ENCODE results near the gene RALGAPA1.
A peak's percentile ranks its signal among the peaks of the same experiment; 100 is the strongest.
"Not testable (repeated sequence)": the region's sequence is repeated elsewhere in the genome, so short reads cannot be mapped to it uniquely, and the experiment has no call there.

RALGAPA1 gene
- 63.5 to 160 (median 104) reads per million in 3 experiments for total RNA-seq

DNA sequence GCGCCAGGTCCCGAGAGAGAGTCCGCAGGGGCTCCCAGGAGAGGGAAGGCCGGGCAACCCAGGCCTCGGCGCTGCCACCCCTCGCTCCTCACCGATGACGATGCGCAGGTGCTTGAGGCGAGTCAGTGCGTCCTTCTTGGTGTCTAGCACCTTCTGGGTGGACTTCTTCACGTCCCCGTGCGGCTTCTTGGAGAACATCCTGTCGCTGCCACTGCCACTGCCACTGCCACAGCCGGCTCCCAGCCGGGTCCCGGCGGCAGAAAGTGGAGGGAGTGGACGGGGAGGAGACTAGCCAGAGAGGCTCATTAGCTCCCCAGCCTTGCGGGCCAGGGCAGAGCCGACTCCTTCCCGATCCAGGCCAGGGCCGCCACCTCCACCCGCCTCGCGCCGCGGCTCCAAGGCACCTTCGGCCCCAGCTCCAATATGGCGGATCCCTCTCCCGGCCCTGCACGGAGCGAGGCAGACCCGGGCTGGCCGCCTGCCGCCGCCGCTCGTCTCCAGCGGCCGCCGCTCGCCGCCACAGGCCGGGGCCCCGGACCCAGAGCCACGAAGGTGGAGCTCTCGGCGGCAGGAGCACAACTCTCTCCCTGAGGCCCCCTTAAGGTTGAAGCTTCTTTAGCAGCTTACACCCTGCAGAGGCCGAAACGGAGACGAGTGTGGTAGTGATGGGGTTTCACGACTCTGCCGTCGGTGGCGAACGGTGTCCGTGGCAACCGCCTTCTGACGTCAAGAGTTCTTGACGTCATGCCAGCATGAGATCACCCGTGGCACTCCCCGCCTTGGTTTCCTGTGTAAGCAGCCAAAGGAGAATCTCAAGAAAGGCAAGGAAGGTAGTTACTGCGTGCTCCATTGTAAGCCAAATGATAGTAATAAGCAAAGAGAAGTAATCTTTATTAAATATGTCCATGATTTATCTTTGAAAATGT lies at the start of gene RALGAPA1:
TSS of gene RALGAPA1 (minus strand) at position 658 of the 926 bp plus-strand sequence. CDS start at position 198, 460 bp downstream.
- peak; percentile 96 for DNase-seq

DNA sequence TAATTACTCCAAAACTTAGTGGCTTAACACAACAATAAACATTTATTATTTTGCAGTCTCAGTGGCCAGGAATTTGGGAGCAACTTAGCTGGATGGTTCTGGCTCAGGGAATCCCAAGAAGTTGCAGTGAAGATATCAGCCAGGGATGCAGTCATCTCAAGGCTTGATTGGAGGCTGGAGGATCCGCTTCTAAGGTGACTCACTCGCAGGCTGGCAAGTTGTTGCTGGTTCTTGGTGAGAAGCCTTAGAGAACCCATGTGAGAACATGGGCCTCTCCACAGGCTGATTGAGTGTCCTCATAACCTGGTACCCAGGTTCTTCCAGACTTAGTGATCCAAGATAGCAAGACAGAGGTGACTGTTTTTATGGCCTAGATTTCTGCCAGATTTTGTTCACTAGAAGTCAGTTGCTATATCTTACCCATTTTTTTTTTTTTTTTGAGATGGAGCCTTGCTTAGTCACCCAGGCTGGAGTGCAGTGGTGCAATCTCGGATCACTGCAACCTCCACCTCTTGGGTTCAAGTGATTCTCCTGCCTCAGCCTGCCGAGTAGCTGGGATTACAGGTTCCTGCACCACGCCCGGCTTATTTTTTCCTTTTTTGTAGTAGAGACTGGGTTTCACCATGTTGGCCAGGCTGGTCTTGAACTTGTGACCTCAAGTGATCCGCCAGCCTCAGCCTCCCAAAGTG lies 49.6 kb upstream of the RALGAPA1 start:
- DNase-seq: no peak

DNA sequence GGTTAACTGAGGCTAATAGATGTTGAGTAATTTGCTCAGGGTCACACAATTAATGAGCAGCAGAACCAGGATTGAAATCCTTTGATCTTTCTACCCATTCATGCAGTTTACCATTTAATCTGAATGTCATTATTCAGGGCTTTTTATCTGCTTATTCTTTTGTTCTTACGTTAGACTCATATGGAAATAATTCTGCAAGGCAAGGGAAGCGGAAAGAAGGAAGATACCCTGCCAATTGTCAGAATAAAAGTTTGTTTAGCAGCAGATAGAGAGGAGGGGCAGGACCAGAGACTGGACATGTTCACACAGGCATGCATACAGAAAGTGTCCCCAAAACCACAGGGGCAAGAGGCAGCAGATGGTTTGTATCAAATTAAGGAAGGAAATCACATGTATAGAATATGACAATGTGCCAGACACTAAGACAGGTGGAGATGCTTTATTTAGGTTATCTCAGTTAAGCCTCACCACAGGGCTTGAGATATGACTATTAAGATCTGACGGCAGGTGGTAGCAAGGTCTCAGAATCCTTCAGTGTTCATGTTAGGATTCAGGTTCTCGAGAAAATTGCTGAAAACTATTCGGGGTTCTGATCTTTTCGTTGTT lies 46.9 kb upstream of the RALGAPA1 start:
- DNase-seq: no peak

DNA sequence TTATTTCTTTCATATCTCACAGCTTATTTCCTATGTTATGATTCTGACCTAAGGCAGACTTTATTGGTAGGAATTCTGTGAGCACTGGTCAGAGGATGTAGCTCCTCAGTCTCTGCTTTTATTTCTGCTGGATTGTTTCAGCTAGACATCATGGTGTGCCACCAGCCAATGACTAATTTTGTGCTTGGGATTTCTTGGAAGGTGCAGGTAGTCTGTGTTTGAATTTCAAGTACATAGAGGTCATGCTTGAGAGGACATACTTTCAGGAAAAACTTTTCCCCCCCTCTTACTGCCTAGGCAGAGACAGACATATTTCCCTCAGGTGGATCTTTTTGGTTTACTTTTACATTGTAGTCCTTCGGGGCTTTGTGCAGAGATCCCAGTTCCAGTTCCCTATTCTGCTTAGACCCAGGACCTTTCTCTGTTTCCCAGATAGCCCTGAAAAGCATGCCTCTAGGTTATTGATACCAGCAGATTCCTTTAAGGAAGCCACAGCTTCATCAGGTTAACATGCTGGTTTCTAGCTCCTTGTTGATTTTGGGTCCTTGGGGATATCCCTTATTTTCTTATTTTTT lies 45.7 kb upstream of the RALGAPA1 start:
- DNase-seq: no peak

DNA sequence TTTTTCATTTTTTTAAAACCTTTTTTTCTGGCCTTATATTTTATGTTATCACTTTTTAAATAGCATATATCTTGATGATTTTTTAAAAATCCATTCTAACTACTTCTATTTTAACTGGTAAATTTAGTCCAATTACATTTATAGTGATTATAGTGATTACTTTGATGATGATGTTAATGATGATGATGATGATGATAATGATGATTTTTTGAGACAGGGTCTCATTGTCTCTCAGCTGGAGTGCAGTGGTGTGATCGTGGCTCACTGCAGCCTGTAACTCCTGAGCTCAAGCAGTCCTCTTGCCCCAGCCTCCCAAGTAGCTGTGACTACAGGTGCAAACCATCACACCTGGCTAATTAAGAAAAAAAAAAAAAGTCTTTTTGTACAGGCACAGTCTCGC lies 44.1 kb upstream of the RALGAPA1 start:
- DNase-seq: no peak

DNA sequence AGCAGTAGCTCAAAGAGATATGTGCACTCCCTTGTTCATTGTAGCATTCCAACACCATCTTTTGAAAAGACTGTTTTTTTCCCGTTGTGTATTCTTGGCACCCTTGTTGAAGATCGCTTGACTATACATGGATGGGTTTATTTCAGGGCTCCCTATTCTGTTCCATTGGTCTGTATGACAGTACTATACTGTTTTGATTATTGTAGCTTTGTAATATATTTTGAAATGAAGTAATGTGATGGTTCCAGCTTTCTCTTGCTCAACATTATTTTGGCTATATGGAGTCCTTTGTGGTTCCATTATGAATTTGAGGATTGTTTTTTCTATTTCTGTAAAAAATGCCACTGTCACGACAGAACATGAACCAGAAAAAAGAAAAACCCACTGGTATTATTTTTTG lies 42.7 kb upstream of the RALGAPA1 start:
- no peak for DNase-seq

DNA sequence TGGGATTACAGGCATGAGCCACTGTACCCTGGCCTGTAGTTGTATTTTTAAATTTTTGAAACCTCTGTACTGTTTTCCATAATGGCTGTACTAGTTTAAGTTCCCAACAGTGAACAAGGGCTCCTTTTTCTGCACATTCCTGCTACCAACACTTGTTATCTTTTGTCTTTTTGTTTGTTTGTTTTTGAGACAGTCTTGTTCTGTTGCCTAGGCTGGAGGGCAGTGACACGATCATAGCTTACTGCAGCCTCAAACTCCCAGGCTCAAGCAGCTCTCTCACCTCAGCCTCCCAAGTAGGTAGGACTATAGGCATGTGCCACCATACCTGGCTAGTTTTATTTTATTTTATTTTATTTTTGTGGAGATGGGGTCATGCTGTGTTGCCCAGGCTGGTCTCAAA lies 40.0 kb upstream of the RALGAPA1 start:
- no peak for DNase-seq

DNA sequence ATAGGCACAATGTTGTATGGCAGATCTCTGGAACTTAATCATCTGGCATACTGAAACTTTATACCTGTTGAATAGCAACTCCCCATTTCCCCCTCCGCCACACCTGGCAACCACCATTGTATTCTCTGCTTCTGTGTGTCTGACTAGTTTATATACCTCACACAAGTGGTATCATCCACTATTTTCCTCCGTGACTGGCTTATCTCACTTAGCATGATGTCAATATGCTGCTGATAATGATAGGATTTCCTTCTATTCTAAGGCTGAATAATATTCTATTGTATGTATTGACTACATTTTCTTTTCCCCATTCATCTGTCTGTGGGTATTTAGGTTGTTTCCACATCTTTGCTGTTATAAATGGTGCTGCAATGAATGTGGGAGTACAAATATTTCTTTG lies 38.5 kb upstream of the RALGAPA1 start:
- DNase-seq: no peak

DNA sequence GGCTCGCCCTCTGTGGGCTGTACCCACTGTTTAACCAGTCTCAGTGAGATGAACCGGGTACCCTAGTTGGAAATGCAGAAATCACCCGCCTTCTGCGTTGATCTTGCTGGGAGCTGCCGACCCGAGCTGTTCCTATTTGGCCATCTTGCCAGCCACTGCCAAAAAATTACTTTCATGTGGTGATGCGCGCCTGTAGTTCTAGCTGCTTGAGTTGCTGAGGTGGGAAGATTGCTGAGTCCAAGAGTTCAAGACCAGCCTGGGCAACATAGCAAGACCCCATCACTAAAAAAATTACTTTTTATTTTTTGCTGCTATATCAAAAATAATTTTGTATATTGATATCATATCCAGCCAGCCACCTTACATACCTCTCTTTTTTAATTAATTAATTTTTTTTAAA lies 35.4 kb upstream of the RALGAPA1 start:
- DNase-seq: no peak

DNA sequence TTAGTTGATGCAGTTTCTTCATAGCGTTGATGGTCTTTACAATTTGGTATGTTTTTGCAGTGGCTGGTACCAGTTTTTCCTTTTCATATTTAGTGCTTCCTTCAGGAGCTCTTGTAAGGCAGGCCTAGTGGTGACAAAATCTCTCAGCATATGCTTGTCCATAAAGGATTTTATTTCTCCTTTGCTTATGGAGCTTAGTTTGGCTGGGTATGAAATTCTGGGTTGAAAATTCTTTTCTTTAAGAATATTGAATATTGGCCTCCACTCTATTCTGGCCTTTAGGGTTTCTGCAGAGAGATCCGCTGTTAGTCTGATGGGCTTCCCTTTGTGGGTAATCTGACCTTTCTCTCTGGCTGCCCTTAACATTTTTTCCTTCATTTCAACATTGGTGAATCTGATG lies 33.1 kb upstream of the RALGAPA1 start:
- DNase-seq: not testable (repeated sequence)

DNA sequence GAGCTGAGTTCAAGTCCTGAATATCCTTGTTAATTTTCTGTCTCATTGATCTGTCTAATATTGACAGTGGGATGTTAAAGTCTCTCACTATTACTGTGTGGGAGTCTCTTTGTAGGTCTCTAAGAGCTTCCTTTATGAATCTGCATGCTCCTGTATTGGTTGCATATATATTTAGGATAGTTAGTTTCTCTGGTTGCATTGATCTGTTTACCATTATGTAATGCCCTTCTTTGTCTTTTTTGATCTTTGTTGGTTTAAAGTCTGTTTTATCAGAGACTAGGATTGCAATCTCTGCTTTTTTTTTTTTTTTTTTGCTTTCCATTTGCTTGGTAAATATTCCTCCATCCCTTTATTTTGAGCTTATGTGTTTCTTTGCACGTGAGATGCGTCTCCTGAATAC lies 32.6 kb upstream of the RALGAPA1 start:
- not testable (repeated sequence) for DNase-seq

DNA sequence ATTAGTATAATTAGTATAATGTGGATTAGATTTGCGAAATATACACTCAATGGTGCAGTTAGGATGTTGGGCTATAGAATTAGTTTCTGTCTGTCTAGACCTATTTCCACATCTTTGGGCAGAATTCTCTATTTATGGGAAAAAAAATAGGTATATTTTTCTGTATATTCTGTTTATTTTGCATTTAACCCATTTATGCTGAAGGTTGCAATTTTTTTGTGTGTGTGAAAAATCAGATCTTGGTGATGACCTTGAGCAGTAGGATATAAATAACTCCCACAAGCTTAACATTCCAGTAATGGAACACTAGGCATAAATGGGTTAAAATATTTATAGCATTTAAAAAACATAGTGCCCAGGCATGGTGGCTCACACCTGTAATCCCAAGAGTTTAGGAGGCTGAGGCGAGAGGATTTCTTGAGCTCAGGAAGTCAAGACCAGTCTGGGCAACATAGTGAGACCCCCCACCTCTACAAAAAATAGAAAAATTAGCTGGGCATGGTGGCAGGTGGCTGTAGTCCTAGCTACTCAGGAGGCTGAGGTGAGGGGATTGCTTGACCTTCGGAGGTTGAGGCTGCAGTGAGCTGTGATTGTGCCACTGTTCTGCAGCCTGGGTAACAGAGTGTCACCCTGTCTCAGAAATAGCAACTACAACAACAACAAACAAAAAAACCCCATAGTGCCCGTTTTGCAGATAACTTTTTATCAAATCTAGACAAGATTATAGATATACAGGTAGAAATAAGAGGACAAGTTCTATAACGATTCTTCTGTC lies 26.3 kb upstream of the RALGAPA1 start:
- no peak for DNase-seq

DNA sequence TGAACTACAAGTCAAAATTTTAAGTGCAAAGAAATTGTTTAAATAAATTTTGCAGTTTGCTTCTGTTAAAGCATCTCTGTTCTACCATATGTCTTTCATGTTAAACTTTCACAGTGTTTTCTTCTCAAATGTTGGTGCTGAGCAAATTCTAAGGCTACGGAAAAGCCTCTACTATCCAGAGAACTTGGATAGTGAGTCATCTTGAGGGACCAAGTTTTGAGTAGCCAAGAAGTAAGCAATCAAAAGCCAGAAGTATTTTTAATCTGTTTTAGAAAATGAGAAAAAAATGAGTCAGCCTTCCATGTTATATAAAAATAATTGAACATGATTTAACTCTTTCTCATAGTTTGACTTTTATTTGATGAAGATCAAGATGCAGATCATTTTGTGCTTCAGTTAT lies 20.4 kb upstream of the RALGAPA1 start:
- no peak for DNase-seq

DNA sequence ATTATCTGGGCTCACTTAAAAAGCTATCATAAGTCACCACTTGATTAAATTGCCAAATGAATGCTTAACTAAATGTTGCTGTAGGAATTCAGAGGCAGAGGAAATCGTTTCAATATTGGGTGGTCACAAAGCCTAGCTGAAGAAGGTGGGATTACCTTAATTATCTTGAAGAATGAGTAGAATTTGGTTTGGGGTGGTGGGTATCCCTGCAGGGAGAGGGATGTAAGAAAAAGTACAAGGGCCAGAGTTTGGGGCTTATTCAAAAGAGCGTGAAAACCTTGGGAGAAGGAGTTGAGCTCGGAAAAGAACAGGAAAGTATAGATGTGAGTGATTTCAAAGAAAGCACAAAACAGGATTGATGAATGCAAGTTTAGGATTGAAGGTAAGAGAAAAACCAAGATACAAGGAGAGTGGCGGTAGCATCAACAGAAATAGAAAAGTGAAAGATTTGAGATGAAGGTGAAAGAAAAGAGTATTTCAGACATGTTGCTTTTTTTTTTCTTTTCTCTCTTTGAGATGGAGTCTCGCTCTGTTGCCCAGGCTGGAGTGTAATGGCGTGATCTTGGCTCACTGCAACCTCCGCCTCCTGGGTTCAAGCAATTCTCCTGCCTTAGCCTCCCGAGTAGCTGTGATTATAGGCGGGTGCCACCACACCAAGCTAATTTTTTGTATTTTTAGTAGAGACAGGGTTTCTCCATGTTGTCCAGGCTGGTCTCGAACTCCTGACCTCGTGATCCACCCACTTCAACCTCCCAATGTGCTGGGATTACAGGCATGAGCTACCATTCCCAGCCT lies 18.8 kb upstream of the RALGAPA1 start:
- no peak for DNase-seq

DNA sequence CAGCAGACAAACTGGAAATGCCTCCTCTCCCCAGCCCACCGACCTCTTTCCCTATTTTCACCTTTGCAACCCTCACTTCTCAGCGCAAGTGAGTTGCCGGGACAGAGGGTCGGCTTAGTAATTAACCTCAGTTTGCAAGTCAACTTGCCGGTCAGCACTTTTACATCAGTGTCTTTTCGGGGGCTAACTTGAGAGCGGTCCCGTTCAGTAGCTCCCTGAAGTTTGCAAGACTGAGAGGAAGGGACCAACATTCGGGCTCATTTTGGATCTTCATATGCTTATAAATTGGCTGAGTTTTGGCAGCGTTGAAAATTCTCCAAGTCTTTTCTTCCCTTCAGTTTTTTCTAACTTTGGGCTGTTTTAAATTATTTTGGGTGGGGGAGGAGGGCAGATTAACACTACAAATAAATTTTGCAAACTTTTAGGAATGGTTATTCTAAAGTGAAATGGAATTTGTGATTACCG lies 17.9 kb upstream of the RALGAPA1 start:
- no peak for DNase-seq

DNA sequence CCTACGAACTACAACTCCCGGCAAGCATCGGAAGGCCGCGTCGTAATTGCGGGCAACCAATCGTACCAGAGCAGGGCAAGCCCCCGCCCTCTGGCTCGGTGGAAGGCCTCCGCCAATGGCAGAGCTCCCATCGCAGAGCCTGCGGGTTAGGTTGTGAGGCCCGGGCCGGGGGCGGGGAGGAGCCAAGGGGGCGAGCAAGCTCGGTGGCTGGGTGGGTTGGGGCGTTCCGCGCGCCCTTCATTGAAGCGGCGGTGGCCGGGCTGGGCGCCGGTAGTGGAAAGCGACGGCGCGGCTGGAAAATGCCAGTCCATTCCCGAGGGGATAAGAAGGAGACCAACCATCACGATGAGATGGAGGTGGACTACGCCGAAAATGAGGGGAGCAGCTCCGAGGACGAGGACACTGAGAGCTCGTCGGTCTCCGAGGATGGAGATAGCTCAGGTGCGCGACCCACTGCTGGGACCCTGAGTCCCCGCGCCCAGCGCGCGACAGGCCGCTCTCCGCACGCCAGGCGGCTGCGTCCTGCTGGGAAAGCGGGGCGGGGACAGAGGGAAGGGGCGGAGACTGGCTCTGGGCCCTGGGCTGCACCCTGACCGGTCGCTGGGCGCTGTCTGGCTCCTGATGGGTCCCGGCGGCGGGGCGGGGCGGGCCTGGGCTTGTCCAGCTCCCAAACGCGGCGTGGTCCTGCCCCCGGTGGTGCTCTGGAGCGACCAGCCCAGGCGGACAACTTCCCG lies 17.3 kb upstream of the RALGAPA1 start, which contains the start of gene BRMS1L:
TSS of gene BRMS1L (plus strand) at position 121 of the 734 bp plus-strand sequence. CDS start at position 300, 179 bp downstream.
- peak; percentile 95 for DNase-seq

DNA sequence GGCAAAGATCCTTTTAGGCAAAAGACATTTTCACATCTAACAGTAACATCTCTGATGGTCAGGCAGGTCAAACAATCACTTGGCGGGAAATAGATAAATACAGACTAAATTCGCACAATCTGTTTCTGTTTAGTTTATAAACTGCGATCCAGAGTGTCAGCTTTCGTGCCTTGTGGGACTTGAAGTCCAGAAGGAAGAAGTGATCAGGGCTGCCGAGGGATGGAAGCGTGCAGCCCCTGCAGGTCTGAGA lies 16.8 kb upstream of the RALGAPA1 start:
- no peak for DNase-seq

DNA sequence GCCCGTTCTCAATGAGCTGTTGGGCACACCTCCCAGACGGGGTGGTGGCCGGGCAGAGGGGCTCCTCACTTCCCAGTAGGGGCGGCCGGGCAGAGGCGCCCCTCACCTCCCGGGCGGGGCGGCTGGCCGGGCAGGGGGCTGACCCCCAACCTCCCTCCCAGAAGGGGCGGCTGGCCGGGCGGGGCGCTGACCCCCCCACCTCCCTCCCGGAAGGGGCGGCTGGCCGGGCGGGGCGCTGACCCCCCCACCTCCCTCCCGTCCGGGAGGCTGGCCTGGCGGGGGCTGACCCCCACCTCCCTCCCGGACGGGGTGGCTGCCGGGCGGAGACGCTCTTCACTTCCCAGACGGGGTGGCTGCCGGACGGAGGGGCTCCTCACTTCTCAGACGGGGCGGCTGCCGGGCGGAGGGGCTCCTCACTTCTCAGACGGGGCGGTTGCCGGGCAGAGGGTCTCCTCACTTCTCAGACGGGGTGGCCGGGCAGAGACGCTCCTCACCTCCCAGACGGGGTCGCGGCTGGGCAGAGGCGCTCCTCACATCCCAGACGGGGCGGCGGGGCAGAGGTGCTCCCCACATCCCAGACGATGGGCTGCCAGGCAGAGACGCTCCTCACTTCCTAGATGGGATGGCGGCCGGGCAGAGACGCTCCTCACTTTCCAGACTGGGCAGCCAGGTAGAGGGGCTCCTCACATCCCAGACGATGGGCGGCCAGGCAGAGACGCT lies 15.5 kb upstream of the RALGAPA1 start:
- DNase-seq: not testable (repeated sequence)

DNA sequence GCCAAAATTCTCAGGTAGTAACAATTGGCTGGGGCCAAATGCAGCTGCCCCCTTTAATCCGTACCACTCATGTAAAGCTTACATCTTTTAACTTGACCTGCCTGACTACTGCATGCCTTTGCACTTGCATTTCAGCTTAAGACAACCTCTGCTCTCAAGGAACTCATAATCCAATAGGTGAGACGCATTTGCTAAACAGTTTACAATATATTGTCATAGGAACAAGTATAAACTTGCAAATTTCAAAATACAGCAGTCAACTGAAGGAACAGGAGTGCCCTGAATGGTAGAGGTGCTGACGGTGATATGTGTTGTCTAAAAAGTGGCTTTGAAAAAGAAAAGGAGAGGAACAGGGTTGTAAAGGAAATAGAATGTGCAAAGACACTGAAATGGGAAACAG lies 13.4 kb upstream of the RALGAPA1 start:
- no peak for DNase-seq

Measured in central memory CD4-positive, alpha-beta T cell (primary cell).